Esophagus muscularis mucosa (tissue), 4 donors: ENCODE measurements around the gene PPP1R27. TPM values are rescaled to one million over a fixed set of nuclear protein-coding genes. Genes with fewer than 3 reads are reported as not detected.

Source experiments
- DNase-seq: peaks from one replicate; pipeline ENCODE4 v3.0.0-alpha.2; 2017; ENCODE audit errors: extremely low spot score
- H3K27ac ChIP-seq, 4 donors: fragments of 200-600 bp; sonication (generic); replicated peaks in 1 of 4; 1 replicate in 3 of 4; 2 replicates in 1 of 4; pipeline ENCODE4 v1.5.1; 2016 to 2019; ENCODE audit warnings: mild to moderate bottlenecking in 1 of 4
- H3K27me3 ChIP-seq, 4 donors: fragments of 200-600 bp; sonication (generic); one replicate each; pipeline versions ENCODE4 v1.5.1 to v1.6.0; 2016 to 2019
- H3K36me3 ChIP-seq, 4 donors: fragments of 200-600 bp; sonication (generic); one replicate each; pipeline ENCODE4 v1.5.1; 2016 to 2019
- H3K4me1 ChIP-seq, 4 donors: fragments of 200-600 bp; sonication (generic); one replicate each; pipeline ENCODE4 v1.5.1; 2016 to 2019
- H3K4me3 ChIP-seq, 4 donors: fragments of 200-600 bp; sonication (generic); 1 replicate in 2 of 4; 2 replicates in 2 of 4; pipeline ENCODE4 v1.5.1; 2016 to 2019; ENCODE audit warnings: mild to moderate bottlenecking in 4 of 4, moderate library complexity in 1 of 4
- H3K9me3 ChIP-seq, 4 donors: fragments of 200-600 bp; sonication (generic); 1 replicate in 3 of 4; 2 replicates in 1 of 4; pipeline ENCODE4 v1.5.1; 2016 to 2019
- CTCF ChIP-seq, 3 experiments: fragments of 200-600 bp in 2 of 3; fragments of 450-650 bp in 1 of 3; sonication (generic) in 2 of 3; IDR thresholded peaks; one replicate each; pipeline ENCODE4 v1.5.1; 2017 to 2019; ENCODE audit warnings: antibody characterized with exemption in 3 of 3, mild to moderate bottlenecking in 2 of 3, moderate library complexity in 1 of 3
- EP300 ChIP-seq: sonication (generic); formaldehyde crosslinking; IDR thresholded peaks from one replicate; pipeline ENCODE4 v1.6.1; 2017; ENCODE audit warnings: antibody characterized with exemption
- POLR2A ChIP-seq: fragments of 450-650 bp; IDR thresholded peaks from one replicate; pipeline ENCODE4 v1.6.1; 2017; ENCODE audit warnings: antibody characterized with exemption, moderate library complexity, mild to moderate bottlenecking, low read depth
- POLR2AphosphoS5 ChIP-seq, 2 donors: sonication (generic); formaldehyde crosslinking; IDR thresholded peaks; one replicate each; pipeline ENCODE4 v1.6.1; 2017; ENCODE audit warnings: antibody characterized with exemption in 2 of 2
- WGBS: methylation state at CpG from one replicate; pipeline ENCODE4 v1.1.5; 2018; 5-methylcytosine and 5-hydroxymethylcytosine counted together
- intact Hi-C: fragments of 100-400 bp; cut with DNase I; formaldehyde crosslinking; loops from one replicate; pipeline ENCODE4 v1.15.1; 2023
- total RNA-seq, 4 donors: library from RNA; depleted of rRNA; stranded (reverse); fragments of >200 nt; gene quantifications; one replicate each; pipeline versions ENCODE4 v1.1.0 to v1.2.1, GENCODE V29; 2016

Gene PPP1R27
- total RNA-seq, 4 donors from 2014 or later: not detected

- Histone ChIP-seq H3K4me3 (no peak overlapping the region), H3K9me3 (no peaks in the 10 kb centered on the region), H3K4me1 (peaks cover 23 to 65% (median 29%) of the 10 kb centered on the region in 4 donors), H3K27ac (peak overlapping the region in 1 of 4 donors; percentile 14), H3K27me3 (peaks cover 0 to 10% (median 0%) of the 10 kb centered on the region in 4 donors), H3K36me3 (peaks cover 9 to 31% (median 21%) of the 10 kb centered on the region in 4 donors)
- intact Hi-C loops: no loop called here
- WGBS: 87% methylated on average over 20 of the region's 33 CpGs
- DNase-seq: no peak
- TF ChIP-seq EP300 (no peak), POLR2AphosphoS5 (IDR thresholded peaks at IDR 0.05) (no peak), CTCF (IDR thresholded peaks at IDR 0.05) (no peak), POLR2A (no peak)
Observed at GRCh38 chr17:81823820-81824550, 10.9 kb downstream of the PPP1R27 start.

GRCh38 chr17:81822996-81823819 lies 11.6 kb downstream of the PPP1R27 start:
- no peak for DNase-seq
- 92% methylated on average over 22 of the region's 30 CpGs for WGBS
- intact Hi-C loops: no loop called here
- H3K27me3 ChIP-seq: peaks cover 0 to 10% (median 0%) of the 10 kb centered on the region in 4 donors
- H3K36me3 ChIP-seq: peaks cover 9 to 31% (median 21%) of the 10 kb centered on the region in 4 donors
- TF ChIP-seq POLR2AphosphoS5 (IDR thresholded peaks at IDR 0.05) (no peak), POLR2A (no peak), EP300 (no peak), CTCF (IDR thresholded peaks at IDR 0.05) (no peak)
- H3K4me3 ChIP-seq: no peak overlapping the region
- peak overlapping the region; percentile 77 to 84 (median 80) for H3K27ac ChIP-seq
- H3K4me1 ChIP-seq: peaks cover 19 to 57% (median 24%) of the 10 kb centered on the region in 4 donors
- no peaks in the 10 kb centered on the region for H3K9me3 ChIP-seq

- peaks cover 19 to 52% (median 24%) of the 10 kb centered on the region in 4 donors for H3K4me1 ChIP-seq
- no peak for TF ChIP-seq POLR2AphosphoS5 (IDR thresholded peaks at IDR 0.05)
- TF ChIP-seq EP300: no peak
- TF ChIP-seq POLR2A: no peak
- no peak for TF ChIP-seq CTCF (IDR thresholded peaks at IDR 0.05)
- no peaks in the 10 kb centered on the region for H3K9me3 ChIP-seq
- intact Hi-C loops: no loop called here
- H3K36me3 ChIP-seq: peaks cover 9 to 31% (median 21%) of the 10 kb centered on the region in 4 donors
- no peak for DNase-seq
- peak overlapping the region; percentile 77 to 84 (median 80) for H3K27ac ChIP-seq
- H3K27me3 ChIP-seq: peaks cover 0 to 18% (median 0%) of the 10 kb centered on the region in 4 donors
- H3K4me3 ChIP-seq: no peak overlapping the region
- WGBS: no CpG with 5 or more reads among the region's 8 CpGs
Observed at GRCh38 chr17:81822312-81822637, 12.6 kb downstream of the PPP1R27 start.

GRCh38 chr17:81821603-81822311 lies 13.1 kb downstream of the PPP1R27 start:
- intact Hi-C loops: no loop called here
- H3K27me3 ChIP-seq: peaks cover 0 to 23% (median 0%) of the 10 kb centered on the region in 4 donors
- peak overlapping the region; percentile 77 to 84 (median 80) for H3K27ac ChIP-seq
- peaks cover 9 to 31% (median 21%) of the 10 kb centered on the region in 4 donors for H3K36me3 ChIP-seq
- 45% methylated on average over 8 of the region's 20 CpGs for WGBS
- H3K9me3 ChIP-seq: no peaks in the 10 kb centered on the region
- peaks cover 19 to 52% (median 24%) of the 10 kb centered on the region in 4 donors for H3K4me1 ChIP-seq
- peak; percentile 62 to 75 (median 69) for TF ChIP-seq CTCF (IDR thresholded peaks at IDR 0.05)
- peak; percentile 71 to 88 for TF ChIP-seq POLR2AphosphoS5 (IDR thresholded peaks at IDR 0.05)
- no peak for TF ChIP-seq POLR2A
- TF ChIP-seq EP300: peak; percentile 35
- no peak for DNase-seq
- no peak overlapping the region for H3K4me3 ChIP-seq
